SK-N-SH (cell line): Measurements from ENCODE around the gene PTPN2. TPM values are rescaled to one million over a fixed set of nuclear protein-coding genes. Genes with fewer than 3 reads are reported as not detected.

Experiments
- CTCF ChIA-PET: fragments of 300-600, 350-600 bp; formaldehyde crosslinking; extraction: SDS; loops from one replicate; lab custom pipeline; 2021; lab: Yijun Ruan, JAX
- POLR2A ChIA-PET: fragments of 350-600 bp; sonication (Branson Sonifier 250); formaldehyde crosslinking; extraction: SDS; loops from one replicate; lab custom pipeline; 2020; ENCODE audit warnings: antibody characterized with exemption, inconsistent platforms; lab: Yijun Ruan, JAX
- DNase-seq: peaks from one replicate; pipeline ENCODE4 v3.0.0; 2012
- H2AFZ ChIP-seq: fragments of 200-600 bp; sonication (generic); 2 replicates; pipeline ENCODE4 v1.8.1; 2016; ENCODE audit warnings: antibody characterized with exemption, mild to moderate bottlenecking, low read depth
- H3F3A ChIP-seq: fragments of 200-600 bp; sonication (generic); replicated peaks from 2 replicates; pipeline ENCODE3; 2016; ENCODE audit warnings: antibody characterized with exemption, mild to moderate bottlenecking; ENCODE audit not compliant: insufficient read depth
- H3K27ac ChIP-seq, 2 experiments: fragments of 200-500 bp in 1 of 2; fragments of 200-600 bp in 1 of 2; sonication (Bioruptor generic) in 1 of 2; sonication (generic), shearing (Covaris generic) in 1 of 2; 2 replicates each; pipeline versions ENCODE4 v1.5.1 to v1.6.1; 2014 to 2016; ENCODE audit warnings: low read depth in 2 of 2, inconsistent platforms in 1 of 2, low read length in 1 of 2, mild to moderate bottlenecking in 1 of 2, mixed read lengths in 1 of 2
- H3K27me3 ChIP-seq: fragments of 200-600 bp; sonication (generic), shearing (Covaris generic); 2 replicates; pipeline ENCODE4 v1.6.1; 2016; ENCODE audit warnings: mixed run types; ENCODE audit not compliant: insufficient read depth
- H3K36me3 ChIP-seq, 2 experiments: fragments of 200-500 bp in 1 of 2; fragments of 200-600 bp in 1 of 2; sonication (Bioruptor generic) in 1 of 2; sonication (generic) in 1 of 2; replicated peaks in 1 of 2; 2 replicates each; pipeline versions ENCODE3 to v1.5.1; 2014 to 2016; ENCODE audit warnings: low read length in 1 of 2, mild to moderate bottlenecking in 1 of 2; ENCODE audit not compliant: insufficient read depth in 2 of 2, control insufficient read depth in 1 of 2
- H3K4me1 ChIP-seq, 2 experiments: fragments of 200-500 bp in 1 of 2; fragments of 200-600 bp in 1 of 2; sonication (Bioruptor generic) in 1 of 2; sonication (generic), shearing (Covaris generic) in 1 of 2; 2 replicates each; pipeline versions ENCODE4 v1.5.1 to v1.6.1; 2014 to 2016; ENCODE audit warnings: low read depth in 1 of 2, low read length in 1 of 2, mixed run types in 1 of 2; ENCODE audit not compliant: insufficient read depth in 2 of 2, control insufficient read depth in 1 of 2
- H3K4me2 ChIP-seq: fragments of 200-600 bp; sonication (generic), shearing (Covaris generic); 2 replicates; pipeline ENCODE4 v1.6.1; 2017; ENCODE audit warnings: mixed run types
- H3K4me3 ChIP-seq, 2 experiments: fragments of 200-500 bp in 1 of 2; fragments of 200-600 bp in 1 of 2; sonication (Bioruptor generic) in 1 of 2; sonication (generic), shearing (Covaris generic) in 1 of 2; 2 replicates each; pipeline versions ENCODE4 v1.5.1 to v1.8.1; 2014 to 2016; ENCODE audit warnings: low read depth in 2 of 2, inconsistent platforms in 1 of 2, low read length in 1 of 2, mild to moderate bottlenecking in 1 of 2, mixed read lengths in 1 of 2, moderate library complexity in 1 of 2
- H3K79me2 ChIP-seq: fragments of 200-600 bp; sonication (generic); 2 replicates; pipeline ENCODE4 v1.8.1; 2017; ENCODE audit warnings: mild to moderate bottlenecking; ENCODE audit not compliant: insufficient read depth
- H3K9ac ChIP-seq: fragments of 200-600 bp; sonication (generic); 2 replicates; pipeline ENCODE4 v1.6.1; 2017; ENCODE audit warnings: mixed run types
- H3K9me2 ChIP-seq: fragments of 200-600 bp; sonication (generic); 2 replicates; pipeline ENCODE4 v1.6.1; 2017; ENCODE audit warnings: mixed run types
- H3K9me3 ChIP-seq: fragments of 200-600 bp; sonication (generic); 2 replicates; pipeline ENCODE4 v1.6.1; 2017; ENCODE audit warnings: mixed run types, mild to moderate bottlenecking, moderate library complexity
- H4K20me1 ChIP-seq: fragments of 200-600 bp; sonication (generic); 2 replicates; pipeline ENCODE4 v1.6.1; 2017; ENCODE audit warnings: mild to moderate bottlenecking, mixed run types; ENCODE audit not compliant: insufficient read depth
- EZH2phosphoT487 ChIP-seq: fragments of 200-600 bp; sonication (generic); IDR thresholded peaks from 2 replicates; pipeline ENCODE4 v1.6.1; 2017; ENCODE audit warnings: low read depth, mixed run types, mild to moderate bottlenecking, antibody characterized with exemption, moderate library complexity, borderline replicate concordance
- FOSL2 ChIP-seq: IDR thresholded peaks from 2 replicates; pipeline ENCODE4 v1.4.0; 2012; ENCODE audit warnings: low read depth, mild to moderate bottlenecking, moderate library complexity, borderline replicate concordance
- FOXM1 ChIP-seq: IDR thresholded peaks from 2 replicates; pipeline ENCODE4 v1.4.0; 2012; ENCODE audit warnings: low read depth, mild to moderate bottlenecking
- GATA2 ChIP-seq: sonication (generic); formaldehyde crosslinking; IDR thresholded peaks from 2 replicates; pipeline ENCODE4 v1.5.0; 2020; ENCODE audit warnings: mild to moderate bottlenecking, missing genetic modification reagents
- JUND ChIP-seq: IDR thresholded peaks from 2 replicates; pipeline ENCODE4 v1.4.0; 2012
- NFIC ChIP-seq: IDR thresholded peaks from 2 replicates; pipeline ENCODE4 v1.4.0; 2012; ENCODE audit warnings: borderline replicate concordance
- POLR2AphosphoS5 ChIP-seq: IDR thresholded peaks from 2 replicates; pipeline ENCODE4 v1.6.1; 2012; ENCODE audit warnings: low read depth, low read length
- RCOR1 ChIP-seq: fragments of 150-350 bp; IDR thresholded peaks from 2 replicates; pipeline ENCODE4 v1.6.1; 2017; ENCODE audit warnings: antibody characterized with exemption, low read length
- RXRA ChIP-seq: IDR thresholded peaks from 2 replicates; pipeline ENCODE4 v1.4.0; 2012; ENCODE audit warnings: low read depth, mild to moderate bottlenecking, borderline replicate concordance
- USF2 ChIP-seq: fragments of 150-350 bp; IDR thresholded peaks from 2 replicates; pipeline ENCODE4 v1.6.1; 2017; ENCODE audit warnings: antibody characterized with exemption, low read length, low read depth, borderline replicate concordance
- YY1 ChIP-seq: IDR thresholded peaks from 2 replicates; pipeline ENCODE4 v1.4.0; 2012; ENCODE audit warnings: low read depth, mild to moderate bottlenecking
- WGBS: methylation state at CpG from one replicate; pipeline ENCODE4 v1.1.6; 2017; ENCODE audit warnings: low lambda C conversion rate; 5-methylcytosine and 5-hydroxymethylcytosine counted together
- polyA plus RNA-seq, 3 experiments: library from polyadenylated mRNA; depleted of rRNA; stranded (reverse); fragments of >200 nt; gene quantifications; 2 replicates each; pipeline ENCODE4 v1.2.3, GENCODE V29; 2012
- TF ChIP-seq, protein P1 (sequence below): fragments of 200-600 bp; sonication (generic); IDR thresholded peaks from 2 replicates; pipeline ENCODE4 v1.6.1; 2017; ENCODE audit warnings: antibody characterized with exemption, mild to moderate bottlenecking, moderate library complexity
- TF ChIP-seq, protein P2 (sequence below): IDR thresholded peaks from 2 replicates; pipeline ENCODE4 v1.6.1; 2012; ENCODE audit warnings: mild to moderate bottlenecking, low read depth, low read length, moderate library complexity

PTPN2 gene
- polyA plus RNA-seq, 1 of the 3 experiments (the other 2 are of a cell fraction), result 11.2 TPM

DNA sequence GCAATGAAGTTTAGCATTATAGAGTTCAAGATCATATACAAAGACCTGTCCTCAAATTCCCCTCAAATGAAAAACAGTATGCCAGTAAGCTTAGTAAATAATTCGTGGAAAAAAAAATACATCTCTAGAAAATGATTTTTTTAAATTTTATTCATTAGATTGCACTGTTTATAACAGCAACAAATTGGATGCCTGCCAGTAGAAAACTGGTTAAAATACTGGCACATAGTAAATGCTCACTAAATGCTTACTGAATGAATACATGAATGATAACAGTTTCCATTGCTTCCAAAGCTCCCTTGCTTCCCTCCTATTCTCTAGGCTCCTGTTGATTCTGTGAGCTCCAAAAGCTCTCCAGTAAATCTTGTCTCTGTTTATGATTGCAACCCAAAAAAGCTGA lies 38.2 kb upstream of the PTPN2 start:
- H3K4me1 ChIP-seq, result no peaks in the 10 kb centered on the region; a peak in 1 of 4 replicates
- H3K4me3 ChIP-seq, result no peak overlapping the region
- no peak for DNase-seq
- H3K9ac ChIP-seq, result no peak overlapping the region
- H3K4me2 ChIP-seq, result no peak overlapping the region
- H3K9me2 ChIP-seq, result no peaks in the 10 kb centered on the region
- no peaks in the 10 kb centered on the region for H3F3A ChIP-seq
- TF ChIP-seq JUND (no peak), NFIC (no peak), RCOR1 (no peak), POLR2AphosphoS5 (no peak), RXRA (no peak), USF2 (no peak), FOSL2 (no peak)
- WGBS, result 22% methylated on average over 1 of the region's 1 CpG
- no peaks in the 10 kb centered on the region for H3K27me3 ChIP-seq
- H3K9me3 ChIP-seq, result no peaks in the 10 kb centered on the region
- H4K20me1 ChIP-seq, result no peaks in the 10 kb centered on the region
- CTCF ChIA-PET, result interaction anchor here (2.8 kb wide), 1 partner anchor 12 kb away, joined by 18 read pairs; no protein-coding TSS in a partner anchor
- no peak overlapping the region for H3K27ac ChIP-seq
- no peaks in the 10 kb centered on the region for H3K36me3 ChIP-seq
- no peaks in the 10 kb centered on the region for H3K79me2 ChIP-seq
- H2AFZ ChIP-seq, result no peak overlapping the region
- POLR2A ChIA-PET, result no interaction called here

DNA sequence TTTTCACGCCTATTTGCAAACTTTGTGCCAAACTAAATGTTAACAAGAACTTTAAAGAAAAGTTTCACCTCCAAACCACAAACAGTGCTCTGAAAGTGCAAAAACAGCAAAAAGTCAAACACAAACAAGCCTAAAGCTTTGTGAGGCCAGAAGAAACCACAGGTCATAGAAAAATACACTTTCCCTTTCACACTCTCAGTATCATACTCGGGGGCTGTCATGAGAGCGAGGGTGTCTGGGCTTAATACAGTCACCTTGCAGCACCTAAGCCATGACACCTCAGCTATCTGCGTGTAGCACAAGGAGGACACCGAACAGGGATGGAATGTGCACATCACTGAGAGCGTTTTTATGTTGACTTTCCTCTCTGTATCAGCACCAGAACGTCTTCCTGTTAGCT lies 37.1 kb upstream of the PTPN2 start:
- ChIA-PET CTCF (interaction anchor here (0.6 to 2.8 kb wide), 2 partner anchors 14 to 39 kb away, joined by 3 to 18 read pairs; no protein-coding TSS in a partner anchor), POLR2A (no interaction called here)
- Histone ChIP-seq H4K20me1 (no peaks in the 10 kb centered on the region), H3F3A (no peaks in the 10 kb centered on the region), H3K79me2 (no peaks in the 10 kb centered on the region), H3K9me2 (no peaks in the 10 kb centered on the region), H3K4me3 (no peak overlapping the region), H3K4me1 (no peaks in the 10 kb centered on the region; a peak in 1 of 4 replicates), H2AFZ (no peak overlapping the region), H3K9me3 (no peaks in the 10 kb centered on the region), H3K36me3 (no peaks in the 10 kb centered on the region), H3K4me2 (no peak overlapping the region), H3K27me3 (no peaks in the 10 kb centered on the region), H3K9ac (no peak overlapping the region), H3K27ac (no peak overlapping the region)
- WGBS, result 77% methylated on average over 7 of the region's 7 CpGs
- DNase-seq, result no peak
- TF ChIP-seq, protein P1, sequence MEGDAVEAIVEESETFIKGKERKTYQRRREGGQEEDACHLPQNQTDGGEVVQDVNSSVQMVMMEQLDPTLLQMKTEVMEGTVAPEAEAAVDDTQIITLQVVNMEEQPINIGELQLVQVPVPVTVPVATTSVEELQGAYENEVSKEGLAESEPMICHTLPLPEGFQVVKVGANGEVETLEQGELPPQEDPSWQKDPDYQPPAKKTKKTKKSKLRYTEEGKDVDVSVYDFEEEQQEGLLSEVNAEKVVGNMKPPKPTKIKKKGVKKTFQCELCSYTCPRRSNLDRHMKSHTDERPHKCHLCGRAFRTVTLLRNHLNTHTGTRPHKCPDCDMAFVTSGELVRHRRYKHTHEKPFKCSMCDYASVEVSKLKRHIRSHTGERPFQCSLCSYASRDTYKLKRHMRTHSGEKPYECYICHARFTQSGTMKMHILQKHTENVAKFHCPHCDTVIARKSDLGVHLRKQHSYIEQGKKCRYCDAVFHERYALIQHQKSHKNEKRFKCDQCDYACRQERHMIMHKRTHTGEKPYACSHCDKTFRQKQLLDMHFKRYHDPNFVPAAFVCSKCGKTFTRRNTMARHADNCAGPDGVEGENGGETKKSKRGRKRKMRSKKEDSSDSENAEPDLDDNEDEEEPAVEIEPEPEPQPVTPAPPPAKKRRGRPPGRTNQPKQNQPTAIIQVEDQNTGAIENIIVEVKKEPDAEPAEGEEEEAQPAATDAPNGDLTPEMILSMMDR, result no peak
- TF ChIP-seq FOXM1 (no peak), YY1 (no peak), GATA2 (CRISPR knock-in tag) (no peak), EZH2phosphoT487 (no peak)
- TF ChIP-seq, protein P2, sequence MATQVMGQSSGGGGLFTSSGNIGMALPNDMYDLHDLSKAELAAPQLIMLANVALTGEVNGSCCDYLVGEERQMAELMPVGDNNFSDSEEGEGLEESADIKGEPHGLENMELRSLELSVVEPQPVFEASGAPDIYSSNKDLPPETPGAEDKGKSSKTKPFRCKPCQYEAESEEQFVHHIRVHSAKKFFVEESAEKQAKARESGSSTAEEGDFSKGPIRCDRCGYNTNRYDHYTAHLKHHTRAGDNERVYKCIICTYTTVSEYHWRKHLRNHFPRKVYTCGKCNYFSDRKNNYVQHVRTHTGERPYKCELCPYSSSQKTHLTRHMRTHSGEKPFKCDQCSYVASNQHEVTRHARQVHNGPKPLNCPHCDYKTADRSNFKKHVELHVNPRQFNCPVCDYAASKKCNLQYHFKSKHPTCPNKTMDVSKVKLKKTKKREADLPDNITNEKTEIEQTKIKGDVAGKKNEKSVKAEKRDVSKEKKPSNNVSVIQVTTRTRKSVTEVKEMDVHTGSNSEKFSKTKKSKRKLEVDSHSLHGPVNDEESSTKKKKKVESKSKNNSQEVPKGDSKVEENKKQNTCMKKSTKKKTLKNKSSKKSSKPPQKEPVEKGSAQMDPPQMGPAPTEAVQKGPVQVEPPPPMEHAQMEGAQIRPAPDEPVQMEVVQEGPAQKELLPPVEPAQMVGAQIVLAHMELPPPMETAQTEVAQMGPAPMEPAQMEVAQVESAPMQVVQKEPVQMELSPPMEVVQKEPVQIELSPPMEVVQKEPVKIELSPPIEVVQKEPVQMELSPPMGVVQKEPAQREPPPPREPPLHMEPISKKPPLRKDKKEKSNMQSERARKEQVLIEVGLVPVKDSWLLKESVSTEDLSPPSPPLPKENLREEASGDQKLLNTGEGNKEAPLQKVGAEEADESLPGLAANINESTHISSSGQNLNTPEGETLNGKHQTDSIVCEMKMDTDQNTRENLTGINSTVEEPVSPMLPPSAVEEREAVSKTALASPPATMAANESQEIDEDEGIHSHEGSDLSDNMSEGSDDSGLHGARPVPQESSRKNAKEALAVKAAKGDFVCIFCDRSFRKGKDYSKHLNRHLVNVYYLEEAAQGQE, result no peak
